Measurements from ENCODE around the gene NEK7.

Gene NEK7

GRCh38 chr1:198141668-198142351 is 15.0 kb upstream of the NEK7 start:
- no peak for DNase-seq (ENCODE audit: low read depth in 2 of 2)
- no peak overlapping the region for H3K4me3 ChIP-seq (replicated peaks in 1 of 2; ENCODE audit: low read depth in 2 of 2, low read length in 2 of 2)
- no peak for TF ChIP-seq CTCF (IDR thresholded peaks at IDR 0.05; ENCODE audit: low read depth, low read length)

DNA sequence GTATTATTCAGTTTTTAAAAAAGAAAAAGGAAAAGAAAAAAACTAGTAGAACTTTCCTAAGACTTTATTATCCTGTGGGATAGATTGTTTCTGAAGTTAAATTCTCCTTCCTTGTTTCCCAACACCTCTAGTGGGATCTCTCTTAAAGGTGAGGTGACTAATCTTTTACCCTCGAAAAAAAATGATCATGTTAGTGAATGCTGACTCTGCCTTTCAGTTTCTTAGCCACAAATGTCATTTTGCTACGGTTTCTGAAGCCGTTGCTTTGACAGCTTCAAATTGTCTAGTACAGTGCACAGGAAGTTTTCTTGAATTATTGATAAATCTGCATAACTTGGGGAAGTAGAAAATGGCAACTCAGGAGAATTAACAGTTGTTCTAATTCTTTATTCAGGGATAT is 13.0 kb upstream of the NEK7 start:
- H3K4me3 ChIP-seq (replicated peaks in 1 of 2; ENCODE audit: low read depth in 2 of 2, low read length in 2 of 2): no peak overlapping the region
- DNase-seq (ENCODE audit: low read depth in 2 of 2): no peak
- no peak for TF ChIP-seq CTCF (IDR thresholded peaks at IDR 0.05; ENCODE audit: low read depth, low read length)

- no peak for TF ChIP-seq CTCF (IDR thresholded peaks at IDR 0.05; ENCODE audit: low read depth, low read length)
Measured at GRCh38 chr1:198147216-198147615, 9.6 kb upstream of the NEK7 start.

GRCh38 chr1:198150369-198150768 is 6.4 kb upstream of the NEK7 start:
- no peak for DNase-seq (ENCODE audit: low read depth in 2 of 2)
- H3K4me3 ChIP-seq (replicated peaks in 1 of 2; ENCODE audit: low read depth in 2 of 2, low read length in 2 of 2): no peak overlapping the region
- TF ChIP-seq CTCF (IDR thresholded peaks at IDR 0.05; ENCODE audit: low read depth, low read length): no peak

More at GRCh38 chr1:198147216-198147615, 9.6 kb upstream of the NEK7 start:
- DNase-seq (ENCODE audit: low read depth in 2 of 2): no peak
- no peak overlapping the region for H3K4me3 ChIP-seq (replicated peaks in 1 of 2; ENCODE audit: low read depth in 2 of 2, low read length in 2 of 2)

GRCh38 chr1:198151688-198152087 is 5.1 kb upstream of the NEK7 start:
- peak; percentile 65 to 69 for DNase-seq (ENCODE audit: low read depth in 2 of 2)
- TF ChIP-seq CTCF (IDR thresholded peaks at IDR 0.05; ENCODE audit: low read depth, low read length): no peak
- no peak overlapping the region for H3K4me3 ChIP-seq (replicated peaks in 1 of 2; ENCODE audit: low read depth in 2 of 2, low read length in 2 of 2)

- H3K4me3 ChIP-seq (replicated peaks in 1 of 2; ENCODE audit: low read depth in 2 of 2, low read length in 2 of 2): no peak overlapping the region
- no peak for TF ChIP-seq CTCF (IDR thresholded peaks at IDR 0.05; ENCODE audit: low read depth, low read length)
- DNase-seq (ENCODE audit: low read depth in 2 of 2): peak; percentile 84 to 91
Measured at GRCh38 chr1:198153103-198153502, 3.7 kb upstream of the NEK7 start.

DNA sequence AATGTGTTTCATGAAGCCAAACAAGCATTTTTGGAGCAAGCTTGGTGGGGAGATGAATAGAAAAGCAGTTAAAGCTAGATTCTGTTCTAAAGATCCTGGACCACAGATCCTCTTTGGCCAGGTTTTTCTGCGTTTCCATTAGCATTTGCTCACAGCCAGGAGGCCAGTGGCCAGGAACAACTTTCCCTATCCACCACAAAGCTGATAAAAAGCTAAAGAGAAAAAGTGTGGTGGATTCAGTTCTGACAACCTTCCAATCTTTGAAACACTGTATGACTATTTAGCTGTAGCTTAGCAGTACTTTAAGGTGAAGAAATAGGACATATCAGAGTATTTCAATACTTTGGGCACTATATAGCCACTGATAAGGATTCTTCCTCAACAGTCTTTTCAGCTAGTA is 3.0 kb upstream of the NEK7 start:
- no peak for TF ChIP-seq CTCF (IDR thresholded peaks at IDR 0.05; ENCODE audit: low read depth, low read length)
- H3K4me3 ChIP-seq (replicated peaks in 1 of 2; ENCODE audit: low read depth in 2 of 2, low read length in 2 of 2): no peak overlapping the region
- DNase-seq (ENCODE audit: low read depth in 2 of 2): peak in 1 of 2 donors; percentile 71
